H9 (cell line): ENCODE results near the gene ZNF414. TPM values are rescaled to one million over a fixed set of nuclear protein-coding genes. Genes with fewer than 3 reads are reported as not detected.

Experiments used
- DNase-seq: peaks from one replicate; pipeline ENCODE4 v3.0.0-alpha.2; 2017
- H2AFZ ChIP-seq: one replicate; pipeline ENCODE4 v1.6.1; 2013; ENCODE audit warnings: mild to moderate bottlenecking, low read length, control low read depth, moderate library complexity
- H2AK5ac ChIP-seq: 2 replicates; pipeline ENCODE4 v1.6.1; 2013; ENCODE audit warnings: low read length, control low read depth, mixed read lengths; ENCODE audit not compliant: insufficient read length
- H2BK120ac ChIP-seq: one replicate; pipeline ENCODE4 v1.6.1; 2013; ENCODE audit warnings: low read depth, mild to moderate bottlenecking, low read length, control low read depth, inconsistent platforms; ENCODE audit not compliant: poor library complexity, severe bottlenecking
- H2BK12ac ChIP-seq: 2 replicates; pipeline ENCODE4 v1.6.1; 2013; ENCODE audit warnings: low read length, control low read depth, mixed read lengths, low read depth; ENCODE audit not compliant: insufficient read length
- H2BK15ac ChIP-seq: 2 replicates; pipeline ENCODE4 v1.6.1; 2013; ENCODE audit warnings: low read depth, low read length, control low read depth
- H2BK20ac ChIP-seq: one replicate; pipeline ENCODE4 v1.6.1; 2013; ENCODE audit warnings: low read depth, mild to moderate bottlenecking, low read length, control low read depth, inconsistent platforms; ENCODE audit not compliant: poor library complexity, severe bottlenecking
- H2BK5ac ChIP-seq: 2 replicates; pipeline ENCODE4 v1.6.1; 2013; ENCODE audit warnings: low read length, control low read depth, mixed read lengths; ENCODE audit not compliant: insufficient read length
- H3K14ac ChIP-seq: 2 replicates; pipeline ENCODE4 v1.6.1; 2013; ENCODE audit warnings: low read length, control low read depth; ENCODE audit not compliant: insufficient read depth
- H3K18ac ChIP-seq: 2 replicates; pipeline ENCODE4 v1.6.1; 2013; ENCODE audit warnings: low read depth, mild to moderate bottlenecking, mixed read lengths, low read length, control low read depth; ENCODE audit not compliant: insufficient read length
- H3K23ac ChIP-seq: 2 replicates; pipeline ENCODE4 v1.6.1; 2013; ENCODE audit warnings: low read length, control low read depth, mixed read lengths, low read depth; ENCODE audit not compliant: insufficient read length
- H3K23me2 ChIP-seq: 2 replicates; pipeline ENCODE4 v1.6.1; 2013; ENCODE audit warnings: low read depth, mild to moderate bottlenecking, mixed read lengths, low read length, control low read depth; ENCODE audit not compliant: insufficient read length, poor library complexity, severe bottlenecking
- H3K27ac ChIP-seq: 2 replicates; pipeline ENCODE4 v1.5.1; 2013; ENCODE audit warnings: low read length, control low read depth, mixed read lengths, low read depth; ENCODE audit not compliant: insufficient read length
- H3K27me3 ChIP-seq: 2 replicates; pipeline ENCODE4 v1.6.1; 2013; ENCODE audit warnings: low read length, control low read depth, inconsistent platforms; ENCODE audit not compliant: insufficient read depth
- H3K4ac ChIP-seq: 2 replicates; pipeline ENCODE4 v1.6.1; 2013; ENCODE audit warnings: low read depth, mild to moderate bottlenecking, control low read depth, inconsistent platforms, low read length, moderate library complexity
- H3K4me1 ChIP-seq: 2 replicates; pipeline ENCODE4 v1.6.1; 2013; ENCODE audit warnings: low read length, control low read depth, inconsistent platforms; ENCODE audit not compliant: insufficient read depth
- H3K4me2 ChIP-seq: 2 replicates; pipeline ENCODE4 v1.6.1; 2013; ENCODE audit warnings: low read length, control low read depth, mixed read lengths; ENCODE audit not compliant: insufficient read length, insufficient read depth
- H3K56ac ChIP-seq: 2 replicates; pipeline ENCODE4 v1.6.1; 2013; ENCODE audit warnings: low read depth, mild to moderate bottlenecking, mixed read lengths, low read length, control low read depth; ENCODE audit not compliant: insufficient read length
- H3K79me1 ChIP-seq: 2 replicates; pipeline ENCODE4 v1.6.1; 2013; ENCODE audit warnings: low read depth, mild to moderate bottlenecking, moderate library complexity, low read length, control low read depth, inconsistent platforms; ENCODE audit not compliant: insufficient read depth, poor library complexity, severe bottlenecking
- H3K79me2 ChIP-seq: 2 replicates; pipeline ENCODE4 v1.6.1; 2013; ENCODE audit warnings: low read length, control low read depth, inconsistent platforms; ENCODE audit not compliant: insufficient read depth
- H3K9ac ChIP-seq: 2 replicates; pipeline ENCODE4 v1.6.1; 2013; ENCODE audit warnings: low read length, control low read depth, mixed read lengths; ENCODE audit not compliant: insufficient read length; ENCODE audit errors: extremely low read depth
- H3K9me3 ChIP-seq: one replicate; pipeline ENCODE4 v1.6.1; 2013; ENCODE audit warnings: low read depth, low read length, inconsistent platforms; ENCODE audit not compliant: control insufficient read depth
- H3T11ph ChIP-seq: one replicate; pipeline ENCODE4 v1.6.1; 2013; ENCODE audit warnings: mild to moderate bottlenecking, low read length, control low read depth, inconsistent platforms
- H4K20me1 ChIP-seq: one replicate; pipeline ENCODE4 v1.6.1; 2013; ENCODE audit not compliant: control insufficient read depth, insufficient read length, insufficient read depth
- H4K5ac ChIP-seq: 2 replicates; pipeline ENCODE4 v1.6.1; 2013; ENCODE audit warnings: low read depth, mild to moderate bottlenecking, mixed read lengths, low read length, control low read depth; ENCODE audit not compliant: insufficient read length
- H4K8ac ChIP-seq: replicated peaks from 2 replicates; pipeline ENCODE4 v1.6.1; 2013; ENCODE audit warnings: low read length, control low read depth, mixed read lengths, low read depth; ENCODE audit not compliant: insufficient read length
- H4K91ac ChIP-seq: 2 replicates; pipeline ENCODE4 v1.6.1; 2013; ENCODE audit warnings: low read depth, mild to moderate bottlenecking, moderate library complexity, mixed read lengths, low read length, control low read depth; ENCODE audit not compliant: insufficient read length
- H3K27ac Mint-ChIP-seq, 3 experiments: 2 replicates in 2 of 3; 3 replicates in 1 of 3; pipeline ENCODE4 v1.8.0; 2020 to 2021; ENCODE audit warnings: mixed read lengths in 3 of 3, mild to moderate bottlenecking in 1 of 3, moderate library complexity in 1 of 3
- H3K27me3 Mint-ChIP-seq: 2 replicates; pipeline ENCODE4 v1.8.0; 2021; ENCODE audit warnings: low read depth, mild to moderate bottlenecking, moderate library complexity, mixed read lengths
- H3K36me3 Mint-ChIP-seq, 3 experiments: 2 replicates in 2 of 3; 3 replicates in 1 of 3; pipeline ENCODE4 v1.8.0; 2020 to 2021; ENCODE audit warnings: low read depth in 3 of 3, mixed read lengths in 3 of 3; ENCODE audit not compliant: insufficient read depth in 1 of 3
- H3K4me1 Mint-ChIP-seq, 2 experiments: 2 replicates each; pipeline ENCODE4 v1.8.0; 2020; ENCODE audit warnings: mixed read lengths in 2 of 2
- H3K4me3 Mint-ChIP-seq, 2 experiments: 2 replicates in 1 of 2; 3 replicates in 1 of 2; pipeline ENCODE4 v1.8.0; 2020 to 2021; ENCODE audit warnings: mild to moderate bottlenecking in 2 of 2, mixed read lengths in 2 of 2, moderate library complexity in 1 of 2
- H3K9me3 Mint-ChIP-seq, 2 experiments: 2 replicates in 1 of 2; 3 replicates in 1 of 2; pipeline ENCODE4 v1.8.0; 2020; ENCODE audit warnings: mild to moderate bottlenecking in 2 of 2, mixed read lengths in 2 of 2, moderate library complexity in 1 of 2
- CTCF ChIP-seq: fragments of 200-600 bp; sonication (generic); conservative IDR thresholded peaks from 3 replicates; pipeline ENCODE4 v1.8.0; 2021; ENCODE audit warnings: antibody characterized with exemption, mild to moderate bottlenecking
- WGBS: extraction: QIAGEN DNeasy Blood & Tissue Kit; methylation state at CpG from one replicate; pipeline ENCODE4 v1.1.7; 2013; ENCODE audit warnings: missing lambda C conversion rate, low lambda C conversion rate, mixed read lengths; ENCODE audit not compliant: insufficient read length; ENCODE audit errors: extremely low coverage; 5-methylcytosine and 5-hydroxymethylcytosine counted together
- total RNA-seq: library from RNA; stranded (reverse); gene quantifications from 2 replicates; pipeline ENCODE4 v1.2.1, GENCODE V29; 2021

The ZNF414 gene
- total RNA-seq, 1 experiment from 2014 or later: 29.3 TPM

DNA sequence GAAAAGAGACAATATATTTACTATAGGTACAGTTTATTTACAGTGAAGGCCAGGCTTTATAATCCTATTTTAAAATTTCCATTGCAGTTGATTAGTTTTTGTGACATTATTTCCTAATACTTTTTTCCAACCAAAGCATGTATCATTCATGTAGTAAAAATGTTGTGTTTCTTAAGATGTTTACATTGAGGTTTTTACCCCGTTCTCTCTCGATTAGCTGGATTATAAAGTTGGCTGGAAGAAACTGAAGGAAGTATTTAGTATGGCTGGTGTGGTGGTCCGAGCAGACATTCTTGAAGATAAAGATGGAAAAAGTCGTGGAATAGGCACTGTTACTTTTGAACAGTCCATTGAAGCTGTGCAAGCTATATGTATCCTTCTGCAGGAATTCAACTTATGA lies 47.9 kb downstream of the ZNF414 start:
- H3K27ac ChIP-seq: no peak overlapping the region
- H4K91ac ChIP-seq: no peak overlapping the region
- H4K5ac ChIP-seq: no peak overlapping the region
- no peak overlapping the region for H4K8ac ChIP-seq
- Mint-ChIP-seq H3K27ac (peak overlapping the region in 1 of 3 experiments; percentile 23; a peak in 2 of 7 replicates), H3K27me3 (no peaks in the 10 kb centered on the region), H3K4me3 (no peak overlapping the region), H3K9me3 (no peaks in the 10 kb centered on the region), H3K36me3 (peaks cover 69 to 93% (median 90%) of the 10 kb centered on the region in 3 experiments), H3K4me1 (peaks cover 4 to 9% of the 10 kb centered on the region in 2 experiments)
- no peaks in the 10 kb centered on the region for H3K27me3 ChIP-seq
- H3K4me1 ChIP-seq: no peaks in the 10 kb centered on the region; the same call in 1 of the 2 replicates
- no peak overlapping the region for H2AK5ac ChIP-seq
- H3K23me2 ChIP-seq: no peaks in the 10 kb centered on the region
- H3K4ac ChIP-seq: no peak overlapping the region
- no peak overlapping the region for H2BK5ac ChIP-seq
- H3T11ph ChIP-seq: no peak overlapping the region
- H2BK15ac ChIP-seq: no peak overlapping the region
- TF ChIP-seq CTCF: no peak
- H2BK120ac ChIP-seq: no peak overlapping the region
- no peak overlapping the region for H3K4me2 ChIP-seq
- no peaks in the 10 kb centered on the region for H3K9me3 ChIP-seq
- no peak for DNase-seq
- peaks cover 34% of the 10 kb centered on the region; the same call in 1 of the 2 replicates for H3K79me2 ChIP-seq
- no peak overlapping the region for H3K14ac ChIP-seq
- H2BK20ac ChIP-seq: no peak overlapping the region
- H4K20me1 ChIP-seq: no peaks in the 10 kb centered on the region
- H2AFZ ChIP-seq: no peak overlapping the region
- WGBS: no CpG with 5 or more reads among the region's 4 CpGs
- H3K56ac ChIP-seq: no peak overlapping the region
- no peak overlapping the region for H2BK12ac ChIP-seq
- no peak overlapping the region for H3K18ac ChIP-seq
- no peak overlapping the region for H3K9ac ChIP-seq
- H3K79me1 ChIP-seq: peaks cover 14% of the 10 kb centered on the region
- H3K23ac ChIP-seq: no peak overlapping the region
